Measurements from ENCODE around the gene DNAL1.

DNAL1 gene

GRCh38 chr14:73739899-73740617, 95.3 kb downstream of the DNAL1 start:
- no peak overlapping the region for H3K4me3 ChIP-seq (ENCODE audit: low read depth, low read length)
- TF ChIP-seq CTCF (IDR thresholded peaks at IDR 0.05; ENCODE audit: borderline replicate concordance, insufficient read depth, low read depth, low read length) = no peak

- no peak for TF ChIP-seq CTCF (IDR thresholded peaks at IDR 0.05; ENCODE audit: borderline replicate concordance, insufficient read depth, low read depth, low read length)
- H3K4me3 ChIP-seq (ENCODE audit: low read depth, low read length) = no peak overlapping the region
These were observed 96.0 kb downstream of the DNAL1 start for GRCh38 chr14:73740618-73741326.

- peak overlapping the region; percentile 26 for H3K4me3 ChIP-seq (ENCODE audit: low read depth, low read length)
- TF ChIP-seq CTCF (IDR thresholded peaks at IDR 0.05; ENCODE audit: borderline replicate concordance, insufficient read depth, low read depth, low read length) = no peak
These were observed 96.6 kb downstream of the DNAL1 start for GRCh38 chr14:73741386-73741875.

- H3K4me3 ChIP-seq (ENCODE audit: low read depth, low read length) = peak overlapping the region; percentile 26
- no peak for TF ChIP-seq CTCF (IDR thresholded peaks at IDR 0.05; ENCODE audit: borderline replicate concordance, insufficient read depth, low read depth, low read length)
These were observed 97.2 kb downstream of the DNAL1 start for GRCh38 chr14:73741876-73742519.

GRCh38 chr14:73742520-73743238, 97.9 kb downstream of the DNAL1 start:
- TF ChIP-seq CTCF (IDR thresholded peaks at IDR 0.05; ENCODE audit: borderline replicate concordance, insufficient read depth, low read depth, low read length) = no peak
- peak overlapping the region; percentile 21 for H3K4me3 ChIP-seq (ENCODE audit: low read depth, low read length)

- peak overlapping the region; percentile 28 for H3K4me3 ChIP-seq (ENCODE audit: low read depth, low read length)
- TF ChIP-seq CTCF (IDR thresholded peaks at IDR 0.05; ENCODE audit: borderline replicate concordance, insufficient read depth, low read depth, low read length) = no peak
These were observed 98.7 kb downstream of the DNAL1 start for GRCh38 chr14:73743431-73743931.
